ENCODE results near the gene ESYT1. TPM values are rescaled to one million over a fixed set of nuclear protein-coding genes. Genes with fewer than 3 reads are reported as not detected.
A peak's percentile ranks its signal among the peaks of the same experiment; 100 is the strongest.
"Not testable (repeated sequence)": the region's sequence is repeated elsewhere in the genome, so short reads cannot be mapped to it uniquely, and the experiment has no call there.

ESYT1 gene
- polyA plus RNA-seq, 4 donors, result 74.7 to 87.1 (median 75.3) TPM

DNA sequence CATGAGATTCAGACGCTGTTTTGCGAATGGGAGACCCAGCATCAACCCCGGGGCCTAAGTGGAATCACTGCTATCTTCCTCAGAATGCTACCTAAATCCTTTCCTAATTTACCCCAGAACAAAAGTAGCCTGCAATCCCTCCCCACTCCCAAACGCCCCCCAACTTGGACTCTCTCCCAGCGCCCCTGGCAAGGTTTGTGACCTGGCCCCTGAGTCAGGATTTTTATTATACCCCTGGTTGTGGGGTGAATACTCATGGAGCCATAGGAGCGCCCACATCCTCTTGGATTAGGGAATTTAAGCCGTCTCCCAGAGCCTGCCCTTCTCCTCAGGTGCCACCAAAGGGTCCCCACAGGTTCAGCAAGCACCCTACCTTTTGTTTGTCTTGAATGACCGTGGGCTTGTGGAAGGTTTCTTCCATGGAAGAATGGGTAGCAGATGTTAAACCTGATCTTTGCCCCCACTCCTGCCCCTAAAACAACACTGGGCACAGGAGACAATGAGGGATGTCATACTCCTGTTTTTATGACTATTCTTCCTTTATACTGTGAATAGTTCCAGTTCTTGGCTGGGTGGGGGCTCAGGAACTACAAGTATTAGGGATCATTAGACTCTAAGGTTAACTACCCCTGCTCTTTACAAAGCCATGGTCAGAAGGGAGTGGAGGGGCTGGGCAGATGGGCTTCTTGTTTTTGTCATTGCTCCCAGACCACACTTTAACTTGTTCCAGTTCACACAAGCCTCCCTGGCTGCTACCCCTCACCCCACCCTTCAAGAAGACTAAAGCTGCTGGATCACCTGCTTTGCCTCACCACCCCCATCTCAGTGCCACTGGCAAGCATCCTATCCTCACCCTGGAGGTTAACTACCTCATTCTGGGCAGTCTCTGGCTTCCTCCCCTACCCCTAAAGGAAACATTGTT is 24.9 kb downstream of the ESYT1 start:
- no peak for DNase-seq (ENCODE audit: low read depth in 4 of 4, low spot score in 2 of 4)

DNA sequence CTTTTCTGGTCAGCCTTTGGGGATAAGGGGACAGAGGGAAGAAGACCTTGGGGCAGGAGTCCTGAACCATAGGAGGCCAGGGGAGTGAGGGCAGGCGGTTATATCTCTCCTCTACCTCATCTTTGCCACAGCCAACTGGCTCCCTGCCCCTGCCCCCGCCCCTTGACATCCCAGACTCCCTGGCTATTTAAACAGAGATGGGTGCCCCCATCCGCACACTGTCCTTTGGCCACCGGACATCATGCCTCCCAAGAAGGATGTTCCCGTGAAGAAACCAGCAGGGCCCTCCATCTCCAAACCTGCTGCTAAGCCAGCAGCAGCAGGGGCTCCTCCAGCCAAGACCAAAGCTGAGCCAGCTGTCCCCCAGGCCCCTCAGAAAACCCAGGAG is 25.6 kb downstream of the ESYT1 start:
- no peak for DNase-seq (ENCODE audit: low read depth in 4 of 4, low spot score in 2 of 4)

DNA sequence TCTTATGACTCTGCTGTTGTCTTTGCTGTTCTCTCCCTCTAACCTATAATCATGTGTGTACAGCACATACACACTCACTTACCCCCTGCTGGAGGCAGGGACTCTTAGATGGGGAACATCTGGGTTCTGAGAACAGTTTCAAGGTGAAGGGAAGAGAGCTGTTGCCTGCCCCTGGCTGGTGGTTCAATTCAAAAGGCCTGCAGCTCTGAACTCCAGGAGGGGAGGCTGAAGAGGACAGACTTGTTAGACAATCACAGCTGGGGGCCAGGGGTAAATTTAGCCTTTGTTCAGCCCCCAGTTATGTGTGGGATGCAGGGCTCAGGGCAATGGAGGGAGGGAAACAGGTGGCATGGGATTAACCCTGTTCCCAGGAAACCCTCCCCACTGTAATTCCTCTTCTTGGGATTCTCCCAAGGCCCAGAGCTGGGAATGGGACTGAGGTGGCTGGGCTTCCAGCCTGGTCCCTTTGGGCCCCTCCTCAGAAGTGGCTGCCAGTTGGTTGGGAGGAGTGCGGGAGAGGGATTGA is 26.2 kb downstream of the ESYT1 start:
- DNase-seq (ENCODE audit: low read depth in 4 of 4, low spot score in 2 of 4), result no peak

DNA sequence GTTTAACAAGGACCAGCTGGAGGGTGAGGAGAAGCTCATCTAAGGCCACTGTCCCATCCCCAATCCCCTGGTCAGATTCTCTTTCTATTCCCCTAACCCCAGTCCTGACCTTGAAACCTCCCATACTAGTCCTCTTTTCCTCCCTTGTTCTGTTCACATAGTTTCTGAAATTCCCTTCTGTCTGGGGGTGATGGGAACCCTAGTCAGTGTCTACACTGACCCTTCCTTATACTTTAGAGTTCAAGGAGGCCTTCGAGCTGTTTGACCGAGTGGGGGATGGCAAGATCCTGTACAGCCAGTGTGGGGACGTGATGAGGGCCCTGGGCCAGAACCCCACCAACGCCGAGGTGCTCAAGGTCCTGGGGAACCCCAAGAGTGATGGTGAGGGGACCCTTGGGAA is 26.8 kb downstream of the ESYT1 start:
- DNase-seq (ENCODE audit: low read depth in 4 of 4, low spot score in 2 of 4), result no peak

DNA sequence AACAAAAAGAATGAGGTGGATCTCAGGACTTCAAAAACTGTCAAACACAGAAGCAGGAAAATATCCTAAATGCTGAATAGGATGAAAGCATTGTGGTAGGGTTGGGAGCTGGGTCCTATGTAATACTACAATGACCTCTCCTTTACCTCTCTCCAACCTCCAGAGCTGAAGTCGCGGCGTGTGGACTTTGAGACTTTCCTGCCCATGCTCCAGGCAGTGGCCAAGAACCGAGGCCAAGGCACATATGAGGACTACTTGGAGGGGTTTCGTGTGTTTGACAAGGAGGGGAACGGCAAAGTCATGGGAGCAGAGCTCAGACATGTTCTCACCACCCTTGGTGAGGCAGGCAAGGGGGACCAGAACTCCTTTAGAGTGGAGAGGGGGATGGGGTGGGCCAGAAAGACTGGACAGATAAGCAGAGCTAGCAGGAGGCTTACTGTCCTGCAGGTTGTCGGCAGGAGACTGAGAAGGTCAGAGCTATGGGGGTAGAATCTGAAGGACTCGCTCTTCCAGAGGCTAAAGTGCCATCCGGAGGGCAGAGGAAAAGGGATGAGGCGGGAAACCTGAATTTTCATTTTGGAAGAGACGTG is 27.3 kb downstream of the ESYT1 start:
- no peak for DNase-seq (ENCODE audit: low read depth in 4 of 4, low spot score in 2 of 4)

DNA sequence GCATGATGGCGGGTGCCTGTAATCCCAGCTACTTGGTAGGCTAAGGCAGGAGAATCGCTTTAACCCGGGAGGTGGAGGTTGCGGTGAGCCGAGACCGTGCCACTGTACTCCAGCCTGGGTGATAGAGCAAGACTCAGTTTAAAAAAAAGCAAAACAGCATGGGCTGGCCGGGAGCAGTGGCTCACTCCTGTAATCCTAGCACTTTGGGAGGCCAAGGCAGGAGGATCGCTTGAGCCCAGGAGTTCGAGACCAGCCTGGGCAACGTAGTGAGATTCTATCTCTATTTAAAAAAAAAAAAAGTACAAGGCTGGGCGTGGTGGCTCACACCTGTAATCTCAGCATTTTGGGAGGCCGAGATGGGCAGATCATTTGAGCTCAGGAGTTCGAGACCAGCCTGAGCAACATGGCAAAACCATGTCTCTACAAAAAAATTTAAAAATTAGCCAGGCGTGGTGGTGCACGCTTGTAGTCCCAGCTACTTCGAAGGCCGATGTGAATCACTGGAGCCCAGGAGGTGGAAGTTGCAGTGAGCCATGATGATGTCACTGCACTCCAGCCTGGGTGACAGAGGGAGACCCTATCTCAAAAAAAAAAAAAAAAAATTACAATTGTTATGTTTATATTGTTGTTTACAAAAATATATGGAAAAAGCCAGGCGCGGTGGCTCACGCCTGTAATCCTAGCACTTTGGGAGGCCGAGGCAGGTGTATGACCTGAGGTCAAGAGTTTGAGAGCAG is 28.6 kb downstream of the ESYT1 start:
- not testable (repeated sequence) for DNase-seq (ENCODE audit: low read depth in 4 of 4, low spot score in 2 of 4)

DNA sequence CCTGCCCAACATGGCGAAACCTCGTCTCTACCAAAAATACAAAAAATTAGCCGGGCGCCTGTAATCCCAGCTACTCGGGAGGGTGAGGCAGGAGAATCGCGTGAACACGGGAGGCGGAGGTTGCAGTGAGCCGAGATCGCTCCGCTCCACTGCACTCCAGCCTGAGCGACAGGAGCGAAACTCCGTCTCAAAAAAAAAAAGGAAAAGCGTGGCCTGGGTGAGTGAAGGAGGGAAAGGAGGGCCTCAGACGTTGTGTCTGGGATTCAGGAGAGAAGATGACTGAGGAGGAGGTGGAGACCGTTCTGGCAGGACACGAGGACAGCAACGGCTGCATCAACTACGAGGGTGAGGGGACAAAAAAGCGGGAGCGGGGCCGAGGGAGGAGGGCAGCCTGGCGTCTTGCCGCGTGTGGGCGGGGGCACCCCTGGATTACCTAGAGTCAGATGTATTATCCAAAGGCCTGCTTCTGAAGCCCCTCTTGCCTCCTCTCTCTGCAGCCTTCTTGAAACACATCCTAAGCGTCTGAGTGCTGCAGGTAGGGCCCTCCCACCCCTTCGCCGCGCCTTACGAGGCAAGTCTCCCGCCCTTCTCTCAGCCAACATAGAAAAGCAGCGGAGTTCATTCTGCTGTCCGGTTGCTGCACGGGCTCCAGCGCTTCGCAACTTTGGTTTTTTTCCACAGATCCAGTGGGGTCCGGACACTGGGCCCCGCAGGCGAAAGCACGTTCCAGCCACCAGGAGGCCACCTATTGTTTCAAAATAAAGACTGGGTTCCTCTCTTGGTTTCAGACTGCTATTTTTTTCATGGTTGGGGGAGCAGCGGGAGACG is 29.3 kb downstream of the ESYT1 start:
- peak; percentile 81 to 86 (median 84) for DNase-seq (ENCODE audit: low read depth in 4 of 4, low spot score in 2 of 4)

DNA sequence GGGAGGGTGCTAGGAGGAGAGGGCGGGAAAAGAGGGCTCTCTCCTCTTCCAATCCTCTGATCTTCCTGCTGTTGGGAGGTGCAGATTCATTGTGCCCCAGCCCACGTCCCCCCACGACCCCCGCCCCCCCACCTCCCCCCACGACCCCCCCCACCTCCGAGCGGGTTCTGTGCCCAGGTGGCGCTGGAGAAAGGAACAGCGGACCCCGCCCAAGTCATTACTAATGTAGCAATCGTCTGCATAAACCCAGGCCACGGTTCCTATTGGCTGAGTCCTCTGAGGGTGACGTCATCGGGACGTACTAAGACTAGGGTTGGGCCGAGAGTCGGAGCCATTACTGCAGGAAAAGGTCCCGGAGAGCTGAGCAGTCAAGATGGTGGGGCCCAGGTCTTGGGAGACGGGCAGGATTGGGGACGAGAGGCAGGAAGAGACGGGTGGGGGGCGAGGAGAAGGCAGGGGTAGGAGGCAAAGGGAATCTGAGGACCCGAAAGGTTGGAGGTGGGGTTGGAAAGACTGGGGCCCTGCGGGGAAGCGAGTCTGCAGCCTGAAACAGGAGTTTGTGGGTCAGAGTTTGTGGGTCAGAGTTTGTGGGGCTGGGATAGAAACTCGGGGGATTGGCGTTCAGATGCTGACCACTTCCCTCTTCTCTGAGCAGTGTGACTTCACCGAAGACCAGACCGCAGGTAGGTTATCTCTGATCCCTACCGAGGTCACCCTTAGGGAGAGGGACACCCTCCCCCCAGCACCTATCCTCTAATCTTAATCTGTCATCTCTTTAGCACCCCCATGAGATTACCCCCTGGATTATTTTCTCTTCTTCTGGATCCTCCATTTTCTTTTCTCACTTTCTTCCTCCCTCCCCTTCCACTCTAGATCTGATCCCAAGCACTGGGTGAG is 30.2 kb downstream of the ESYT1 start, which contains the start of gene MYL6:
TSS of gene MYL6 (plus strand) at position 331 of the 897 bp plus-strand sequence. CDS start at position 374, 43 bp downstream.
- DNase-seq (ENCODE audit: low read depth in 4 of 4, low spot score in 2 of 4), result peak; percentile 92 to 98 (median 94)

DNA sequence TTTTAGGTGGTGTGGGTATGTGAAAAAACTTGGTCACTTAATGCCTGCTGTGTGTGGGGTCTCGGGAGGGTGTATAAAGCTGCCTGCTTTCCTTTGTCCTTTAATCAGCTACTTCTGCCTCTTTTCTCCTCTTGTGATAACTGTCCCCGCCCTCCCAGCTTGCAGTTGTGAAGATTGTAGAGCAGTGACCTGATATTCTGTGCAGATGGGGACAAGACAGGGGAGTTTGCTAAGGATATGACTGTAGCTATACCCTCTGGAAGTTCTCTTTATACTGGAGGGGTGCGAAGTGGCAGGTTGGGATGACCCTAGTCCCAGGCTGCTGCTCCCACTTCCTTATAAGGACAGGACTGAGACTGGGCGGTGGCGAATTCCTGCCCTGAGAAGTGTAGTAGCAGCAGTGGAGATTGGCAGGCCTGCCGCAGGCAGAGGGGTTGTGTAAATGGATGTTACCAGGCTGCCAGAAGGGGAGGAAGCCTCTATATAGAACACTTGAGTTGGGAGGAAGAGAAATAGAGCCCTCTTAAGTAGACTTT is 30.9 kb downstream of the ESYT1 start:
- peak in 2 of 4 donors; percentile 32 to 41 for DNase-seq (ENCODE audit: low read depth in 4 of 4, low spot score in 2 of 4)

DNA sequence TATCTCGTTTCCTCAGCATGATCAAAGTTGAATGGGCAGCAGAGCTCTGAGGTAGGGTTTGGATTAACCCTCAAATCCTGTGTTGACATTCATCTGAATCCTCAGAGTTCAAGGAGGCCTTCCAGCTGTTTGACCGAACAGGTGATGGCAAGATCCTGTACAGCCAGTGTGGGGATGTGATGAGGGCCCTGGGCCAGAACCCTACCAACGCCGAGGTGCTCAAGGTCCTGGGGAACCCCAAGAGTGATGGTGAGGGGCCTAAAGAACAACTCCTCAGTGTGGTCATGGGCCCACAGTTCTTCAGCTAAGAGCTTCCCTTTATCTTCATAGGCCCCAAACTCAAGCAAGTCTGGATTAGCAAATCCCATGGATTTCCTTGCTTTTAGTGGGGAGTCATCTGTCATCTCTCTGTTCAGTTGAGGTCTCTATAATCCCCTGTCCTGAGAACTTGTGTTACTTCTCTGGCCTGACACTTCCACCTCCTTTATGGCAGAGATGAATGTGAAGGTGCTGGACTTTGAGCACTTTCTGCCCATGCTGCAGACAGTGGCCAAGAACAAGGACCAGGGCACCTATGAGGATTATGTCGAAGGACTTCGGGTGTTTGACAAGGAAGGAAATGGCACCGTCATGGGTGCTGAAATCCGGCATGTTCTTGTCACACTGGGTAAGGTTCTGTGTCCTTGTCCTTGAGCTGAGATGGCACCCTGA is 31.6 kb downstream of the ESYT1 start:
- DNase-seq (ENCODE audit: low read depth in 4 of 4, low spot score in 2 of 4), result no peak

DNA sequence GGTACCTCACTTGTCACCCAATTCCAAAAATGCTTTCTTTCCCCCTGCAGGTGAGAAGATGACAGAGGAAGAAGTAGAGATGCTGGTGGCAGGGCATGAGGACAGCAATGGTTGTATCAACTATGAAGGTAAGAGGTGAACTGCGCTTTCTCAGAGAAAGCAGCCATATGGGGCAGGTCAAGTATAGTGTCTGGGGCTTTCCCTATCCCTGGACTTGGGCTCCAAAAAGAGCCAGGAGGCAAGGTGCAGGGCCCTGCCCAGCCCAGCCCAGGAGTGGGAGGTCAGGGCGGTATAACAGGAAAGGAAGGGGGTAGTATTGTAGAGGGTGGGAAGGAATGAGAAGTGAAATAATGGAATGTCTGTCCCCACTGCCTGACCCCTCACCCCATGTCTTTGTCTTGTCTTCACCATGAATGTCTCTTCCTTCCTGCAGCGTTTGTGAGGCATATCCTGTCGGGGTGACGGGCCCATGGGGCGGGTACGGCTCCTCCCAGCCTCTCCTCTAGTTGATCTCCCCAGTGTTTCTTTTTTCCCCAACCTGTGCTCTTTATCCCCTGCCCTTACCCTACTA is 32.2 kb downstream of the ESYT1 start:
- no peak for DNase-seq (ENCODE audit: low read depth in 4 of 4, low spot score in 2 of 4)

DNA sequence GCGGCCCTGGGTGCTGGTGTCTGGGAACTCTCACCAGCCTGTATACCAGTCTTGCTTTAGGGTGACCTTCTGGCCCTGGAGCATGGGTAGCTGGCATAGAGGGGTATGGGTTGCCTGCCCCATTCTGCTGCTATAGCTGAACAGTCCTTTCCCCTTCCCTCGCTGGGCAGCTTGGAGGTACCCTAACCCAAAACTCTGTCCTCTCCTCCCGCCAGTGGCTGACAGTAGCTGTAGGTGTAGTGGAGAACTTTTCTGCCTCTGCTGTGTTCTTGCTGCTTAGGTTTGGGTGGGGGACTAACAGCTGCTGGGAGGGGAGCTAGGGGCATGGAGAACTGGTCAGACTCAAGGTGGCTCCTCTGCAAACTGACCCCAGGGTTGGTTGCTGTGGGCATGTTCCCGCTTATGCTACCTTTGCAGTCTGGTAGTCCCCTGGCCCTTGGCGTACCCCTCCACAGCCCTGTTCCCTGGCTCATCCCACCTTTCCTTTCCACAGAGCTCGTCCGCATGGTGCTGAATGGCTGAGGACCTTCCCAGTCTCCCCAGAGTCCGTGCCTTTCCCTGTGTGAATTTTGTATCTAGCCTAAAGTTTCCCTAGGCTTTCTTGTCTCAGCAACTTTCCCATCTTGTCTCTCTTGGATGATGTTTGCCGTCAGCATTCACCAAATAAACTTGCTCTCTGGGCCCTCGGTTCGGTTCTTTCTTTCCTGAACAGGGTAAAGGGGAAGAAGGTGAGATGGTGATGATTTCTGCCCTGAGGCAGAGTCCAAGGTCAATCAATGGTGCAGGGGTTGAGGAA is 33.0 kb downstream of the ESYT1 start:
- DNase-seq (ENCODE audit: low read depth in 4 of 4, low spot score in 2 of 4), result no peak

DNA sequence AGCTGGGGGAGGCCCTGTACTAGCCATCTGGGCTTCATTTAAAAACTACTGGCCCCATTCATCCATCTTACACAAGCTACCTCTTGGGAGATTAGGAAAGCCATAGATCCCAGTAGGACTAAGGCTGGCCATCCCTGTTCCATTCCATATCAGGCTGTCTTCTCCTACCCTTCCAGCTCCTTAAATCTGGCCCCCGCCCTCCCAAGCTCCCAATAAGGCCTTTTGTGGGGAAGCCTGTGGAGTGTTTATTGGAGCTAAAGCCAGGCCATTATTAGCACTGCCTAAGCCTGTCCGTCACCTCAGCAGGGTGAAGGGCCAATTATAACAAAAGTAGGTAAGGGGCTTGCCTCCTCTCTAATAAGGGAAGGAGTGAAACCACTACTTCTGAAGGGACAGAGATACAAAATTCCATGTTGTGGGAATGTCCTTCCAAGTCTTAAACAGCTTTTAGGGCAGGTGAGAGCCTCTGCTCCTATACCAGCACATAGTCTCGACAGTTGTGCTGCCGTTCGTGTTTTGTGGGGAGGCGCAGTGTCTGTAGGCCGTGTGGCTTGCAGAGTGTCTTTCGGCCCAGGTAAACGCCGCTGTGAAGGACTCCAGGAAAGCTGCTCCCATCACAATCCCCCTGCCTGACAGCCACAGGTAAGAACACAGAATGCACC is 33.8 kb downstream of the ESYT1 start:
- DNase-seq (ENCODE audit: low read depth in 4 of 4, low spot score in 2 of 4), result no peak

DNA sequence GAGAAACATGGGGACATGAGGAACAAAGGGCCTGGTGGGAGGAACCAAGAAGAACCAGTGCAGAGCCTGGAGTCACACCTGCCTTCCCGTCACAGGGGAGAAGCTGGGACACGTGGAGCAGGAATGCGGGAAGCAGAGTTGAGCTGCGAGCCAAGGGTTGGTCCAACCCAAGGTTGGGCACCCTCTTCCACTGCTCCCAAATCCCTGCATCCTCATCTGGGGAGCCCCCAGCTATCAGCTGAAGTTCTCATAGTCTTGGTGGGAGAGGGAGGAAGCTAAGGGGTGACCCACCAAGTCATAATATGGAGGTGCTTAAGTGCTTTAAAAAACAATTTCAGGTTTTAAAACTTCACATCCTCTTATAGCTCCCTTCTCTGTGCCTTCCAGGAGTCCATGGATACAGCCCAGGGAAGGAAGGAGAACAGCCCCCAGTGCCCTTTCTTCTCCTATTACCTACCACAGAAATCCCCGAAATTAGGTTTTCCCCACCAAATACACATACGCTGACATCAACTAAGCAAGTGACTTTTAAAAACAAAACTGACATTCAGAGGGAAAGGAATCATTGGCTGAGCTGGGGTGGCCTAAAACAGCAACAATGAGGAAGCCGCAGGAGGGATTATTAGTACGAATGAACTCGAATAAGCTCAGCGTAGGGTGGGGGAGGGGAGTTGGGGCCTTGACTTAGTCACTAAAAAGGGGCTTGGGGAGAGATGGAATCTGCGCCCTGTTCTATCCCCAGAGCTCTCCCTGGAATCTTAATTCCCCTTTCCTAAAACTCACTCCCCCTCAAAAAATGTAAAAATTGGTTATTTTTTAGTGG is 34.6 kb downstream of the ESYT1 start:
- no peak for DNase-seq (ENCODE audit: low read depth in 4 of 4, low spot score in 2 of 4)

DNA sequence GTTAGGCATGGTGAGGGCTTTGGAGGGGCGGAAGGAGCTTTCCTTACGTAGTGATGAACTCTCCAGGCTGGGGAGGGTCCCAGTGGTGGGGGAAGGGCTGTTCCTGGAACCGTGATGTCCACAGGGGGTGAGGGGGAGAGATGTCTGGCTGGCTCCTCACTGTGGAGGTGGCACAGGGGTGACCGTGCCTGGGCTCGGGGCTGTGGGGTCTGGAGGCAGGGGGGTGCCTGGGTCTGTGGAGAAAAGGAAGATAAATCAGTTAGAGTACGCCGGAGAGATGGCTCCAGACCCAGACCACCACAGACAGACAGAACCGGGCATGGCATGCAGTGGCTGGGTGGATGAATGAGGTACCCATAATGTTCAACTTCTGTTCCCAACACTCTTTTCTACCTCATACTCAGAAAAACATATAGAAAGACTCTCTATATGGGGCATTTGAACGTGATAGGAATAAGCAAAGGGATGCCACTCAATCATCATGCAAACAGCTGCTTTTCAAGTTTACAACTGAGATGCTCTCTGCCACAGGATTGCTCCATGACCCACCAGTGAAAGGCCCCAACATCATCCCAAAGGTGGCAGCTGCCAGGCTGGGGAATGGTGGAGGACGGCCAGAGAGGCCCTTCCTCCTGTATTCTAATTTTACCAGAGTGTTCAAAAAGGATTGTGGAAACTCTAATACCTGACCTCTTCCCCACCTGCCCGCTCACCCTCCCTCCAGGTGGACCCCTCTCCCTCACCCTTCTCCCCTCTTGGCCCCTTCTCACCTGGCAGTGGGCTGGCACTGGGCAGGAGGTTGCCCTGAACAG is 35.7 kb downstream of the ESYT1 start:
- DNase-seq (ENCODE audit: low read depth in 4 of 4, low spot score in 2 of 4), result no peak

All from left renal cortex interstitium (tissue), 4 donors.